OCI-M2 (cell line): ENCODE results near the gene ACTN3.
"Not testable (repeated sequence)": the region's sequence is repeated elsewhere in the genome, so short reads cannot be mapped to it uniquely, and the experiment has no call there.

Experiments
- DNase-seq: peaks from one replicate; lab custom pipeline; 2025; ENCODE audit not compliant: unreplicated experiment; lab: John Stamatoyannopoulos, UW

Gene ACTN3

GRCh38 chr11:66595245-66595904, 48.7 kb downstream of the ACTN3 start:
- DNase-seq = no peak

DNA sequence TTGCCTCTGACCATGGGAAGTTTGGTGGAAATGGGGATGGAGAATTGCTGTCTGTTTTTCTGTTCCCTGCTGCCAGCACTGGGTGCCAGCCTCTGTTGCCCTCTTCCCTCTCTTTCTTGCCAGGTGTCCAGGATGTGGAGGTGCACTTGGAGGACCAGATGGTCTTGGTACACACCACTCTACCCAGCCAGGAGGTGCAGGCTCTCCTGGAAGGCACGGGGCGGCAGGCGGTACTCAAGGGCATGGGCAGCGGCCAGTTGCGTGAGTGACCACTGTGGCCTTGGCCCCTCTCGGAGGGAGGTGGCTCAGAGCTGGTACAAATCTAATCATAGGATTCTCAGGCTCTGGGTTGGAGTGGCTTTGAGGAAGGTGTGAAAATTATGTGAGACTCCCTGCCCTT, 52.3 kb downstream of the ACTN3 start:
- DNase-seq = no peak

- no peak for DNase-seq
Observed at GRCh38 chr11:66600219-66600618, 53.5 kb downstream of the ACTN3 start.

DNA sequence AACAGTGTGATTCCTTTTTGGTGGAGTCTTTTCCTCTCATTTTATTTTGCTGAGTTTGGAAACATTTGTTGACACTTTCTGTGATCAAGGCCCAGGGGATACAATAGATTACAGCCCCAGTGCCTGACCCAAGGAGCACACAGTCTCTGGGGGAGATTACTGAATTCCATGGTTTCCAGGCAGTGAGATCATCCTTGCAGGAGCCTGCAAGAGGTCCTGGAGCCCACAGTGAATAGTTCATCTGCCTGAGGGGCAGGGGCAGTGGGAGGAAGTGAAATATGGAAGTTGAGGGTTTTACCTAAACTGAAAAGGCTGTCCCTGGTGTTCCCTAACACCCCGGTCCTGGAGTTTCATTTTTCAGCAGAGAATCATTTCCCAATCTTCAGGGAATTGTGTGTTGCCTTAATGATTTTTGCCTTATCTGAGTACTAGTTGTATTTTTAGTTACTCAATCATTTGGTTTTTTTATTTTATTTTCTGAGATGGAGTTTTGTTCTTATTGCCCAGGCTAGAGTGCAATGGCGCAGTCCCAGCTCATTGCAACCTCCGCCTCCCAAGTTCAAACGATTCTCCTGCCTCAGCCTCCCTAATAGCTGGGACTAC, 54.0 kb downstream of the ACTN3 start:
- no peak for DNase-seq

GRCh38 chr11:66603072-66603471, 56.4 kb downstream of the ACTN3 start:
- no peak for DNase-seq

DNA sequence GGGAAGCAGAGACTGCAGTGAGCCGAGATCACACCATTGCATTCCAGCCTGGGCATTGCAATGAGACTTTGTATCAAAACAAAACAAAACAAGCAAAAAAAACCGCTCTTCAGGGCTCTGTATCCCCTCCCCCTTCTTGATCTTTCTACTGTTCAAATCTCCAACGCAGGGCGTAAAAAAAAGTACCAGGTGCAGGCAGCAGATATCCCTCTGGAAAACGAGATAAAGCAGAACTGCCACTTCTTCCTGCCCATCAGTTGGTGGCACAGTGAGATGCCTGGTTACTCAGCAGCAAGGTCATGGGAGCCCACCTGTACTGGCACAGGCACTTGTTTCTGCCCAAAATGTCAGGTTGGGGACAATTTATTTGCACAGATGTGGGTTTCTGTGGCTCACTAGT, 57.5 kb downstream of the ACTN3 start:
- DNase-seq = no peak

GRCh38 chr11:66606608-66607007, 59.9 kb downstream of the ACTN3 start:
- DNase-seq = not testable (repeated sequence)

GRCh38 chr11:66607126-66607834, 60.6 kb downstream of the ACTN3 start:
- DNase-seq = no peak

DNA sequence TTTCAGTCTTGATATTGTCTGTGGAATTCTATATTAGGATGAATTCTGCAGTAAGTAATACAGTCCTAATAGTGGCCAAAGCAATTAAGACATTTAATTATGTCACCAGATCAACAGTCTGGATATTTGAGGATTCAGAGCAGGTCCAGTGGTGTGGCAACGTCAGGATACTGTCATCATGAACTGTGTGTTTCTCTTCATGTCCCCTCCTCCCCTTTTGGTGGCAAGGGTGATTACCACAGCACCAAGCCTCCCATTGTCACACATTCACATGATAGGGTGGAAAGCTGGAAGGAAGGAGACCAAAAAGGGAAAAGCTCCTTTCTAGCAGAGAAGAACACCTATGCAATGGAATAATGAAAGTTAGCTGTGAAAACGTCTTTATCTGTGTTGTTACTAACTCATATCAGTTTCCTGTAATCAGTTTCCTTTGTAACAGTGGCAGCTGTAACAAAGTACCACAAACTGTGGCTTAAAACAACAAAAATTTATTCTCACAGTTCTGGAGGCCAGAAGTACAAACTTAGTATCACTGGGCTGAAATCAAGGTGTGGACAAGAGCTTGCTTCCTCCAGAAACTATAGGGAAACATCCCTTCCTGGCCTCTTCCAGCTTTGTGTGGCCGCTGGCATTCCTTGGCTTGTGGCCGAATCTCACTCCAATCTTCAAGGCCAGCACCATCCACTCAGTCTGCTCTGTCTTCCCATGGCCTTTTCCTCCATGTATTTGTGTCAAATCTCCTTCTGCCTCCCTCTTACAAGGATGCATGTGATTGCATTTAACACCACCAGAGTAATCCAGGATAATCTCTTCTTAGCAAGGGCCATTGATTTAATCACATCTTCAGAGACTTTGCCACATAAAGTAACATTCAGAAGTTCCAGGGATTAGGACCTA, 63.3 kb downstream of the ACTN3 start:
- no peak for DNase-seq

DNA sequence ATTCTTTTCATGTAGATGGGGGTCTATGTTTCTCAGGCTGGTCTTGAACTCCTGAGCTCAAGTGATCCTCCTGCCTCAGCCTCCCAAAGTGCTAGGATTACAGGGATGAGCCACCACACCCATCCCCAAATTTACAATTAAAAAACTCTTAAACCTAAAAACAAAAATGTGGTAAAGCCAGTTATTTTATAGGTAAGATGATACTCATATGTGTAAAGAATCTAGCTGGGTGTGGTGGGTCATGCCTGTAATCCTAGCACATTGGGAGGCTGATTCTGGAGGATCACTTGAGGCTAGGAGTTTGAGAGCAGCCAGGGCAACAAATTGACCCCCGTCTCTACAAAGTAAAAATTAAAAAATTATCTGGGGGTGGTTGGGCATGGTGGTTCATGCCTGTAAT, 65.8 kb downstream of the ACTN3 start:
- DNase-seq = no peak
